Mammary epithelial cell (primary cell): Measurements from ENCODE around the gene ARHGAP25.

Experiments used
- EZH2 ChIP-seq: IDR thresholded peaks from 2 replicates; pipeline ENCODE4 v1.6.1; 2012; ENCODE audit warnings: low read length, inconsistent platforms, borderline replicate concordance
- TF ChIP-seq, protein P1 (sequence below), 2 donors: IDR thresholded peaks in 1 of 2; conservative IDR thresholded peaks in 1 of 2; 2 replicates each; pipeline ENCODE4 v1.5.1; 2011 to 2012; ENCODE audit warnings: inconsistent platforms in 2 of 2, low read length in 2 of 2, mild to moderate bottlenecking in 2 of 2, control low read depth in 1 of 2, low read depth in 1 of 2; ENCODE audit not compliant: insufficient read depth in 1 of 2; ENCODE audit errors: extremely low read depth in 1 of 2

DNA sequence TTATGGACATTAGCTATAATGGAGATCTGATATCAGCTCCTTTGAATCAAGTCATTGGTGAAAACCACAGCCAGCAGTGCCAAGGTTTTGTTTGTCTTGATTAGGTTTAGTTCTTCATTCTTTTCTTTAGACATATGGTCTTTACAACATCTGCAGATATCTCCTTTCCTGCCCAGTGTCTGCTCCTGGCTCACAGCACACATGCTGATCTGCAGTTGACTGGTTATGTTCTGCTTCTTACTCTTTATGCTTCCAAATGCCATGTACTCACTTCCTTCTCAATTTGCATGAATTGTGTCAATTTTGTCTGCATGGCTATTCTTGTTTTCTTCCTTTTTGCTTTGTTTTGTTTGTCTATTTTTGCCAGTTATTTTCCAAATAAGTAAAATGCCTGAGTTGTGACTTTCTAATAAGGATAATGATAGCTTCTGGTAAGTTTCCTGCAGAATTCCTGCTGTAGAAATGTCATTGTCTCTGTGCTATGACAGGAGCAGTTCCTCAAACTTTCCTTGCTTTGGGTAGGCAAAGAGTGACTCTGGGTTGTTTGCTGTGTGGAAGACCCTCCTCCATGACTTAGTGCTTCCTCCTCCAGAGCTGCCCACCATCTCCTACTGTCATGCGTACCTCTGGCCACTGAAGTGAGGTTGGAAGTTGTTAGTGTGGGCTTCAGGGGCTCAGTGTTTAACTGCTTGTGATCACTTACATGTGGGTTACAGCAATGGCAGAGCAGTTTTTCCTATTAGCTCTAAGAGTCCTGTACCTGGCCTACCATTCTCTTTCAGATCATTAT lies 8.2 kb downstream of the ARHGAP25 start:
- TF ChIP-seq, protein P1, sequence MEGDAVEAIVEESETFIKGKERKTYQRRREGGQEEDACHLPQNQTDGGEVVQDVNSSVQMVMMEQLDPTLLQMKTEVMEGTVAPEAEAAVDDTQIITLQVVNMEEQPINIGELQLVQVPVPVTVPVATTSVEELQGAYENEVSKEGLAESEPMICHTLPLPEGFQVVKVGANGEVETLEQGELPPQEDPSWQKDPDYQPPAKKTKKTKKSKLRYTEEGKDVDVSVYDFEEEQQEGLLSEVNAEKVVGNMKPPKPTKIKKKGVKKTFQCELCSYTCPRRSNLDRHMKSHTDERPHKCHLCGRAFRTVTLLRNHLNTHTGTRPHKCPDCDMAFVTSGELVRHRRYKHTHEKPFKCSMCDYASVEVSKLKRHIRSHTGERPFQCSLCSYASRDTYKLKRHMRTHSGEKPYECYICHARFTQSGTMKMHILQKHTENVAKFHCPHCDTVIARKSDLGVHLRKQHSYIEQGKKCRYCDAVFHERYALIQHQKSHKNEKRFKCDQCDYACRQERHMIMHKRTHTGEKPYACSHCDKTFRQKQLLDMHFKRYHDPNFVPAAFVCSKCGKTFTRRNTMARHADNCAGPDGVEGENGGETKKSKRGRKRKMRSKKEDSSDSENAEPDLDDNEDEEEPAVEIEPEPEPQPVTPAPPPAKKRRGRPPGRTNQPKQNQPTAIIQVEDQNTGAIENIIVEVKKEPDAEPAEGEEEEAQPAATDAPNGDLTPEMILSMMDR (conservative IDR thresholded peaks at IDR 0.05 in 1 of 2, IDR thresholded peaks at IDR 0.05 in 1 of 2; ENCODE audit: extremely low read depth in 1 of 2, insufficient read depth in 1 of 2, low read depth in 1 of 2, low read length in 2 of 2) = no peak
- no peak for TF ChIP-seq EZH2
